ENCODE measurements around the gene TRPC4AP.

- no peak for TF ChIP-seq ZNF274 (IDR thresholded peaks at IDR 0.05; ENCODE audit: low read depth, low read length)
- no peak for TF ChIP-seq YY1 (IDR thresholded peaks at IDR 0.05; ENCODE audit: insufficient read depth, insufficient read length)
Observed at GRCh38 chr20:35040646-35041045, 52.0 kb downstream of the TRPC4AP start.

Data from NT2/D1 (cell line).